Transverse colon (tissue), 4 donors: Measurements from ENCODE around the gene TRPT1. TPM values are rescaled to one million over a fixed set of nuclear protein-coding genes. Genes with fewer than 3 reads are reported as not detected.
A peak's percentile ranks its signal among the peaks of the same experiment; 100 is the strongest.

ENCODE experiments used
- DNase-seq: peaks from one replicate; pipeline ENCODE4 v3.0.0-alpha.2; 2019
- H3K27ac ChIP-seq, 4 donors: fragments of 200-600 bp; sonication (generic); 2 replicates each; pipeline ENCODE4 v1.5.1; 2016 to 2018; ENCODE audit warnings: inconsistent platforms in 4 of 4
- H3K27me3 ChIP-seq: fragments of 200-600 bp; sonication (generic); 2 replicates; pipeline ENCODE4 v1.5.1; 2017; ENCODE audit warnings: inconsistent platforms
- H3K36me3 ChIP-seq, 4 donors: fragments of 200-600 bp; sonication (generic); 2 replicates each; pipeline ENCODE4 v1.5.1; 2017 to 2019; ENCODE audit warnings: inconsistent platforms in 4 of 4
- H3K4me1 ChIP-seq, 4 donors: fragments of 200-600 bp; sonication (generic); 2 replicates each; pipeline ENCODE4 v1.5.1; 2017 to 2020; ENCODE audit warnings: inconsistent platforms in 4 of 4
- H3K4me3 ChIP-seq, 4 donors: fragments of 200-600 bp; sonication (generic); 1 replicate in 1 of 4; 2 replicates in 3 of 4; pipeline versions ENCODE4 v1.5.1 to v1.6.1; 2017 to 2019; ENCODE audit warnings: inconsistent platforms in 4 of 4
- H3K9me3 ChIP-seq, 2 donors: fragments of 200-600 bp; sonication (generic); 2 replicates each; pipeline ENCODE4 v1.5.1; 2017 to 2019; ENCODE audit warnings: inconsistent platforms in 2 of 2
- CTCF ChIP-seq, 5 experiments: fragments of 200-600 bp in 3 of 5; fragments of 450-650 bp in 2 of 5; sonication (generic) in 3 of 5; IDR thresholded peaks; 1 replicate in 2 of 5; 2 replicates in 3 of 5; pipeline ENCODE4 v1.5.1; 2016 to 2017; ENCODE audit warnings: antibody characterized with exemption in 5 of 5, inconsistent platforms in 3 of 5, mild to moderate bottlenecking in 2 of 5, moderate library complexity in 1 of 5
- EP300 ChIP-seq: sonication (generic); formaldehyde crosslinking; IDR thresholded peaks from one replicate; pipeline ENCODE4 v1.6.1; 2017; ENCODE audit warnings: antibody characterized with exemption, low read depth
- POLR2A ChIP-seq: fragments of 450-650 bp; IDR thresholded peaks from one replicate; pipeline ENCODE4 v1.6.1; 2016; ENCODE audit warnings: antibody characterized with exemption, mild to moderate bottlenecking, moderate library complexity
- POLR2AphosphoS5 ChIP-seq, 3 donors: sonication (generic); formaldehyde crosslinking; IDR thresholded peaks; one replicate each; pipeline ENCODE4 v1.6.1; 2016; ENCODE audit warnings: antibody characterized with exemption in 3 of 3
- WGBS, 2 donors: methylation state at CpG; one replicate each; pipeline ENCODE4 v1.1.5; 2018; ENCODE audit warnings: low coverage in 1 of 2; 5-methylcytosine and 5-hydroxymethylcytosine counted together
- in situ Hi-C, 4 donors: fragments of 200-750 bp; cut with MboI; loops; one replicate each; pipeline versions ENCODE4 v1.15.0 to v1.15.1; 2017; ENCODE audit warnings: low sequenced_read_pairs in 3 of 4, low pct_ligation_motif_present in 1 of 4, low pct_unique_long_range_greater_than_20kb in 1 of 4
- intact Hi-C: fragments of 100-400 bp; cut with DNase I; formaldehyde crosslinking; loops from one replicate; pipeline ENCODE4 v1.15.1; 2023; ENCODE audit warnings: low total_unique reads
- total RNA-seq, 4 donors: library from RNA; depleted of rRNA; stranded (reverse); fragments of >200 nt; gene quantifications; one replicate each; pipeline ENCODE4 v1.1.0, GENCODE V29; 2016

The TRPT1 gene
- total RNA-seq, 4 donors from 2014 or later: 82.4 to 113 (median 99.1) TPM

DNA sequence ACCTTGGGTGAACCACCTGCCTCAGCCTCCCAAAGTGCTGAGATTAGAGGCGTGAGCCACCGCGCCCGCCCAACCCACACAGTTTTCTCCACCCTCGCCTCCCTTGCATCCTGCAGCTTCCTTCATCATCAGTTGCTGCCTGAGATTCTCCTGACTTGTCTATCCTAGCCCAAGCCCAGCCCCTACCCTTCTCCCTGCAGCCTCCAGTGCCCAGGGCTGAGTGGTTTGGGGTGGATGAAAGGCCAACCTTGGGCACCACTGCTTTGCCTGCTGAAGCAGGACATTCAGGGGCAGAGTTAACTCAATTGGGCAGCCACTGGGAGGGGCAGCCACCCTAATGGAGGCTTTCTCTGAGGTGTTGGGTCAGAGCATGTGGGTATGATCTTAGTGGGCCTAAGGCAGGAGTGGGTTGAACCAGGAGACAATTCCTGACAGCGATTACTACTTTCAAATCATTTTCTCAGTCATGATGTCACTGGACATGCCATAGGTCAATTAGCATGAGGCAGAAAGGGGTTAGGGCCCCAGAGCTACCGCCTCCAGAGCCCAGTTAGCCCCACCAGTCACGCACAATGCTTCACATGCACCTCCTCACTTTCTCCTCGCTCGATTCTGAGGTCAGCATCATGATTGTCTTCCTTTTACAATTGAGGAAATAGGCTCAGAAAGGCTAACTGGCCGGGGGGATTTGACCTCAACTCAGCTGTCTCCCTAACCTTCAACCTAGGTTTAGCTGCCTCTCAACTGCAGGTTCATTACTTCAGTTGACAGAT lies 13.9 kb upstream of the TRPT1 start:
- no peaks in the 10 kb centered on the region for H3K9me3 ChIP-seq
- H3K4me1 ChIP-seq: peaks cover 30 to 74% (median 59%) of the 10 kb centered on the region in 4 donors
- peak overlapping the region in 2 of 4 donors; percentile 82 to 83 for H3K4me3 ChIP-seq
- WGBS, 2 donors: 65% methylated on average over 11 of the region's 11 CpGs; no CpG with 5 or more reads in 1 of the 2 donors
- no peak for DNase-seq
- intact Hi-C loops (no loop called here), in situ Hi-C loops (no loop called here)
- H3K27me3 ChIP-seq: no peaks in the 10 kb centered on the region
- TF ChIP-seq POLR2A (no peak), POLR2AphosphoS5 (IDR thresholded peaks at IDR 0.05) (no peak), EP300 (no peak), CTCF (IDR thresholded peaks at IDR 0.05) (no peak)
- no peaks in the 10 kb centered on the region for H3K36me3 ChIP-seq
- H3K27ac ChIP-seq: peak overlapping the region; percentile 96 to 100 (median 98)

GRCh38 chr11:64238999-64239398 lies 13.0 kb upstream of the TRPT1 start:
- Histone ChIP-seq H3K9me3 (no peaks in the 10 kb centered on the region), H3K27ac (peak overlapping the region; percentile 96 to 100 (median 98)), H3K4me1 (peaks cover 27 to 73% (median 58%) of the 10 kb centered on the region in 4 donors), H3K36me3 (no peaks in the 10 kb centered on the region), H3K27me3 (no peaks in the 10 kb centered on the region), H3K4me3 (no peak overlapping the region)
- intact Hi-C loops: no loop called here
- TF ChIP-seq POLR2AphosphoS5 (IDR thresholded peaks at IDR 0.05): no peak
- TF ChIP-seq POLR2A: no peak
- TF ChIP-seq CTCF (IDR thresholded peaks at IDR 0.05): no peak
- TF ChIP-seq EP300: no peak
- in situ Hi-C loops: no loop called here
- 76 to 100% methylated on average over 2 to 5 of the region's 5 CpGs for WGBS, 2 donors
- DNase-seq: no peak

- in situ Hi-C loops: no loop called here
- H3K27me3 ChIP-seq: no peaks in the 10 kb centered on the region
- peaks cover 26 to 77% (median 62%) of the 10 kb centered on the region in 4 donors for H3K4me1 ChIP-seq
- intact Hi-C loops: no loop called here
- TF ChIP-seq CTCF (IDR thresholded peaks at IDR 0.05) (no peak), POLR2A (no peak)
- DNase-seq: peak; percentile 30
- H3K9me3 ChIP-seq: no peaks in the 10 kb centered on the region
- WGBS, 2 donors: 66% methylated on average over 9 of the region's 9 CpGs; no CpG with 5 or more reads in 1 of the 2 donors
- no peaks in the 10 kb centered on the region for H3K36me3 ChIP-seq
- peak overlapping the region; percentile 96 to 100 (median 98) for H3K27ac ChIP-seq
- H3K4me3 ChIP-seq: no peak overlapping the region
Measured at GRCh38 chr11:64238076-64238475, 12.1 kb upstream of the TRPT1 start.

GRCh38 chr11:64237484-64237951 lies 11.5 kb upstream of the TRPT1 start:
- Histone ChIP-seq H3K36me3 (no peaks in the 10 kb centered on the region), H3K9me3 (no peaks in the 10 kb centered on the region), H3K4me1 (peaks cover 20 to 72% (median 58%) of the 10 kb centered on the region in 4 donors), H3K27ac (peak overlapping the region; percentile 96 to 100 (median 98)), H3K27me3 (no peaks in the 10 kb centered on the region), H3K4me3 (no peak overlapping the region)
- peak; percentile 60 for TF ChIP-seq POLR2A
- peak in 2 of 5 experiments; percentile 20 to 44 for TF ChIP-seq CTCF (IDR thresholded peaks at IDR 0.05)
- TF ChIP-seq POLR2AphosphoS5 (IDR thresholded peaks at IDR 0.05): peak; percentile 57 to 71 (median 64)
- no peak for TF ChIP-seq EP300
- 53% methylated on average over 12 of the region's 12 CpGs; no CpG with 5 or more reads in 1 of the 2 donors for WGBS, 2 donors
- intact Hi-C loops: no loop called here
- in situ Hi-C loops: no loop called here
- peak; percentile 89 for DNase-seq
